Karpas-422 (cell line): Measurements from ENCODE around the gene ADGRV1. TPM values are rescaled to one million over a fixed set of nuclear protein-coding genes. Genes with fewer than 3 reads are reported as not detected.
"Not testable (repeated sequence)": the region's sequence is repeated elsewhere in the genome, so short reads cannot be mapped to it uniquely, and the experiment has no call there.

Experiments
- DNase-seq: peaks from one replicate; pipeline ENCODE4 v3.0.0-alpha.2; 2015
- H2AFZ ChIP-seq: fragments of 200-600 bp; sonication (generic); 2 replicates; pipeline ENCODE4 v1.6.1; 2014; ENCODE audit warnings: antibody characterized with exemption, low read length, mixed read lengths
- H3K27ac ChIP-seq: fragments of 200-600 bp; sonication (generic); 2 replicates; pipeline ENCODE4 v1.5.1; 2014; ENCODE audit warnings: mild to moderate bottlenecking, low read length, moderate library complexity
- H3K27me3 ChIP-seq: fragments of 200-600 bp; sonication (generic); 2 replicates; pipeline ENCODE4 v1.6.1; 2014; ENCODE audit warnings: low read length, mixed read lengths
- H3K36me3 ChIP-seq: fragments of 200-600 bp; sonication (generic); 2 replicates; pipeline ENCODE4 v1.6.1; 2014; ENCODE audit warnings: low read length, mixed read lengths; ENCODE audit not compliant: insufficient read depth
- H3K4me1 ChIP-seq: fragments of 200-600 bp; sonication (generic); 2 replicates; pipeline ENCODE4 v1.6.1; 2014; ENCODE audit warnings: mild to moderate bottlenecking, low read length, mixed read lengths
- H3K4me2 ChIP-seq: fragments of 200-600 bp; sonication (generic); 2 replicates; pipeline ENCODE4 v1.6.1; 2014; ENCODE audit warnings: low read length, low read depth, mild to moderate bottlenecking; ENCODE audit not compliant: poor library complexity, severe bottlenecking
- H3K4me3 ChIP-seq: fragments of 200-600 bp; sonication (generic); 2 replicates; pipeline ENCODE4 v1.5.1; 2014; ENCODE audit warnings: mild to moderate bottlenecking, antibody characterized with exemption, low read length, mixed read lengths
- H3K79me2 ChIP-seq: fragments of 200-600 bp; sonication (generic); 2 replicates; pipeline ENCODE4 v1.6.1; 2014; ENCODE audit warnings: mild to moderate bottlenecking, low read length, mixed read lengths
- H3K9ac ChIP-seq: fragments of 200-600 bp; sonication (generic); 2 replicates; pipeline ENCODE4 v1.6.0; 2014; ENCODE audit warnings: low read length
- H3K9me2 ChIP-seq: fragments of 200-600 bp; sonication (generic), shearing (Covaris generic); replicated peaks from 2 replicates; pipeline ENCODE4 v1.6.0; 2014; ENCODE audit warnings: mild to moderate bottlenecking, low read length, moderate library complexity; ENCODE audit not compliant: insufficient read depth
- H3K9me3 ChIP-seq: fragments of 300-700, 200-600 bp; sonication (generic); 2 replicates; pipeline ENCODE4 v1.6.1; 2014; ENCODE audit warnings: low read length, mixed read lengths
- H4K20me1 ChIP-seq: fragments of 200-600 bp; sonication (generic); 2 replicates; pipeline ENCODE4 v1.6.1; 2014; ENCODE audit warnings: mild to moderate bottlenecking, antibody characterized with exemption, low read length, low read depth; ENCODE audit not compliant: insufficient read depth
- total RNA-seq: library from RNA; depleted of rRNA; stranded (reverse); fragments of >200 nt; shearing (Covaris generic); gene quantifications from 2 replicates; pipeline ENCODE4 v1.2.3, GENCODE V29; 2014; ENCODE audit warnings: low replicate concordance

The ADGRV1 gene
- total RNA-seq, 1 experiment from 2014 or later = not detected

DNA sequence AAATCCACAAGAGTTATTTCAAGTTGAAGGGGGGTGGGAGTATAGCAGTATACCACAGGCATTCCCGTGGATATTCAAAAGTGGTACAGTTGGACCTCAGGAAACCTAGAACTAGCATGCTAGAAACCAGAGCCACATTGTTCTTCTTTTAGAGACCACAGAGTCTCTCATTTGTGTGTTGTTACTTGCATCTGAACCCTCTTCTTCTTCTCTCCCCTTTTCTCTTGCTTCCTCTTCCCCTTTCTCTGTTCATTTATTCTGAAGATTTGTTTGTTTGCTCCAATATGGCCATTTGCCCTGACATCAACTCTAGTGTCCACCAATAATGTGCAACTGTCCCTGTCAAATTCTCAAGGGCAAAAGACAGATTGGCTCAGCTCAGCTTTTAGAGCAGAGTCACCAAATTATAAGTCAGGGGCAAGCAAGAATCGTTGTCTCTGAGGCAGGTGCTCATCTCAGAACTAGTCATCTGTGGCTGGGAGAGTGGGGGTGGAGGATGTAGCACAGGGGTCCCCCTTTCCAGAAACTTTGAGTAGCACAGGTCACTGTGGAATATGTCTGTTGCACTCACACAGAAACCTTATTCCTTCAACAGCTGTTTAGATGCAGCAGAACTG is 503.5 kb downstream of the ADGRV1 start:
- H3K36me3 ChIP-seq = no peaks in the 10 kb centered on the region
- no peak overlapping the region for H3K4me3 ChIP-seq
- H3K9ac ChIP-seq = no peak overlapping the region
- DNase-seq = no peak
- no peaks in the 10 kb centered on the region for H3K9me3 ChIP-seq
- no peak overlapping the region for H2AFZ ChIP-seq
- no peak overlapping the region for H3K27ac ChIP-seq
- no peak overlapping the region for H3K4me2 ChIP-seq
- no peaks in the 10 kb centered on the region for H3K9me2 ChIP-seq
- no peaks in the 10 kb centered on the region for H3K79me2 ChIP-seq
- H3K4me1 ChIP-seq = no peaks in the 10 kb centered on the region
- no peaks in the 10 kb centered on the region for H3K27me3 ChIP-seq
- no peaks in the 10 kb centered on the region for H4K20me1 ChIP-seq

DNA sequence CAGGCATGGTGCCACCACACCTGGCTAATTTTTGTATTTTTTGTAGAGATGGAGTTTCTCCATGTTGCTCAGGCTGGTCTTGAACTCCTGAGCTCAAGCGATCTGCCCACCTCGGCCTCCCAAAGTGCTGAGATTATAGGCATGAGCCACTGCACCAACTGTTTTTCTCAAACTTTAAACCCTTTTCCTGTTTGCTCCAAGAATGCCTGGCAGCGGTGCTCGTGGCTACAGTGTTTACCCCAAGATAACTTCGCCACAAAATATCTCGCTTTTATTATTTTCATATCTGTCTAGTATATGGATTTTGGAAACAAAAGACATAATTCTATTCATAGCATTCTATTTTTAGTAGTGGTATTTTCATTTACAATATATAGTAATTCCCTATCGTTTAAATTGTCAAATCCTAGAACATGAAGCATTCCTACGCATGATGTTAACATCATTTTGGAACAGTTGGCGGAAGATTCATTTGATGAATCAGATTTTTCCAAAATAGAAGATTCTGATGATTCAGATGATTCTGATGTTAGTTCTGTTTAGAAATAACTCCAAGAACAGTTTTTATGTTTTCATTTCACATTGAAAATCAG is 504.6 kb downstream of the ADGRV1 start:
- DNase-seq, H2AFZ ChIP-seq, H3K4me2 ChIP-seq, H4K20me1 ChIP-seq, H3K79me2 ChIP-seq, H3K36me3 ChIP-seq, H3K27me3 ChIP-seq, H3K9ac ChIP-seq, H3K4me3 ChIP-seq, H3K4me1 ChIP-seq, H3K9me3 ChIP-seq, H3K9me2 ChIP-seq, H3K27ac ChIP-seq: not testable (repeated sequence)

DNA sequence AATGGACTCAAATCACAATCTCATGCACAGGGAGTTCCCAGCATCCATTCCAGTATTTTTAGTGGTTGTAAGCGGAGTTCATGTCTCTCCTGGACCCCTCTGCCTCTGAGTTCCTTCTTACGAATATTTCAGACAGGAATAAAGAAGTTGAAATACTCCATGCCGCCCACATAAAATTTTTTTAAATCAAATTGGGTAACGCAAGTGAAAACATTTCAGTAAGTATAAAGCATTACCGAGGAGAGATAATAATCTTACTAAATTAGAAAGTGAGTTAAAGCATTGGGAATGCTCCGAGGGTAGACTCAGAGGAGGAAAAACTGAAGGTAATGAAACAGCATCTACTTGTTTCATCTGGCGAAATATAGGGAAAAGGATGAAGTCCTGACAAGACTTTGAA is 506.9 kb downstream of the ADGRV1 start:
- no peak overlapping the region for H3K4me2 ChIP-seq
- no peaks in the 10 kb centered on the region for H3K4me1 ChIP-seq
- H4K20me1 ChIP-seq = no peaks in the 10 kb centered on the region
- no peak overlapping the region for H3K9ac ChIP-seq
- H3K27me3 ChIP-seq = no peaks in the 10 kb centered on the region
- H3K9me3 ChIP-seq = no peaks in the 10 kb centered on the region
- no peak for DNase-seq
- no peaks in the 10 kb centered on the region for H3K36me3 ChIP-seq
- H3K9me2 ChIP-seq = no peaks in the 10 kb centered on the region
- H2AFZ ChIP-seq = no peak overlapping the region
- H3K4me3 ChIP-seq = no peak overlapping the region
- H3K79me2 ChIP-seq = no peaks in the 10 kb centered on the region
- no peak overlapping the region for H3K27ac ChIP-seq

DNA sequence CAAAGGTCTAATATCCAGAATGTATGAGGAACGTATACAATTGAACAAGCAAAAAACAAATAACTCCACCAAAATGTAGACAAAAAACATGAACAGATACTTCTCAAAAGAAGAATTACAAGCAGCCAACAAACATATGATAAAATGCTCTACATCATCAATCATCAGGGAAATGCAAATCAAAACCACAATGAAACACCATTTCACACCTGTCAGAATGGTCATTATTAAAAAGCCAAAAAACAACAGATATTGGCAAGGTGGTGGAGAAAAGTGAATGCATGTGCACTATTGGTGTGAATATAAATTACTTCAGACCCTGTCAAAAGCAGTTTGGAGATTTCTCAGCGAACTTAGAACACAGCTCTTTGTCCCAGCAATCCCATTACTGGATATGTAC is 510.8 kb downstream of the ADGRV1 start:
- Histone ChIP-seq H3K36me3 (no peaks in the 10 kb centered on the region), H2AFZ (no peak overlapping the region)

DNA sequence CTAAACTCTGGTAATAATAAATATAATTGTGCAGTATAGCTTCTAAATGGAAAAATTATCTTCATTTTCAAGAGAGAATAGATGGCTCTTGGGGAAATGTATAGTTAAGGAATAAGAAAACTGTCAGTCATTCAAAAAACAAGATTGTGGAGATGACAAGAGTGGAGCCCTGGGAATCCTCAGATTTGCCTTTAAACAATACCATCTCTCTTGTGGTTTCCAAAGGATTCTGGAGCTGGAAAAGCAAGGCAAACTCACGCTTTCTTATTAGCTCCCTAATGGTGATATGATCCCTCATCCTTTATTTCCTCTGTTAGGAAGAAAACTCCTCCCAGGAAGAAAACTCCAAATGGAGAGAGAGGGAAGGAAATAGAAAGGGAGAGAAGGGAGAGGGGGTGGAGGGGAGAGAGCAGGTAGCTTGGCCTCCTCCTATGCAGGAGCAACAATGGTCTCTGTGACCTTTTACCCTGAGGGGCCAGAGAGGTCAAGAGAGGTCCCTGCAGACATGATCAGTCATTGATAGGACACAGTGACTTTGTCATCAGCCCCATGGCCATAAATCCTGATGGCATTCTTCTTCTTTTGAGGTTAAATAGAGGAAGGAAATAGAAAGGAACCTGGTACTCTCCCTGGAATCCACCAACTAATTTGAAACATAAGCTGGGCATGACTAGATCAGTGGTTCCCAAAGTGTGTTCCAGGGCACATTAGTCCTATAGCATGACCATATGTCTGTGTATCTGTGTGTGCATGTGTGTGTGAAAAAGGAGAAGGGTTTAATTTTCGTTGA is 512.4 kb downstream of the ADGRV1 start:
- no peak overlapping the region for H3K4me3 ChIP-seq

More for the DNA sequence above, 510.8 kb downstream of the ADGRV1 start:
- no peak overlapping the region for H3K9ac ChIP-seq
- H4K20me1 ChIP-seq = no peaks in the 10 kb centered on the region
- H3K79me2 ChIP-seq = no peaks in the 10 kb centered on the region
- H3K9me2 ChIP-seq = no peaks in the 10 kb centered on the region
- no peak overlapping the region for H3K27ac ChIP-seq
- no peaks in the 10 kb centered on the region for H3K4me1 ChIP-seq
- H3K9me3 ChIP-seq = no peaks in the 10 kb centered on the region
- H3K27me3 ChIP-seq = no peaks in the 10 kb centered on the region
- H3K4me3 ChIP-seq = no peak overlapping the region
- H3K4me2 ChIP-seq = no peak overlapping the region
- DNase-seq = no peak

DNA sequence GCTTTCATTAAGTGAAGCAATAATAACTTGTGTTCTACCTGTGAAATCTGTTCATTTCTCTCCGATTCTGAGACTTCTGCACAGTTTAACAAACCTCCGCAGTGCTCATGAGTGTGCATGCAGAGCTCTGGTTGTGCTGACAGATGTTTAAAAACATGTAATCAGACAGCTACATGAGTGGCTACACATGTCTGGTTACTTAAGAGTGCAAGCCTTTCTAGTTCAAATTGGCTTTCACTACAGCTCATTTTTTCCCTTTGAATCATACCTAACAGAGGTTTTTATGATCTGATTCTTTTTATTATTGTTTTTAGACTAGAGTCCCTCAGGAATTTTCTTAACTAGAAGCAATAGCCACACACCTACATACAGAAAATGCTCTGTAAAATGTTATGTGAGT is 514.3 kb downstream of the ADGRV1 start:
- Histone ChIP-seq H3K9me3 (no peaks in the 10 kb centered on the region), H3K36me3 (no peaks in the 10 kb centered on the region), H3K79me2 (no peaks in the 10 kb centered on the region), H3K4me3 (no peak overlapping the region), H4K20me1 (no peaks in the 10 kb centered on the region), H3K9ac (no peak overlapping the region), H3K27me3 (no peaks in the 10 kb centered on the region), H3K4me1 (no peaks in the 10 kb centered on the region), H3K9me2 (no peaks in the 10 kb centered on the region), H2AFZ (no peak overlapping the region), H3K4me2 (no peak overlapping the region), H3K27ac (no peak overlapping the region)
- no peak for DNase-seq

More for the DNA sequence above, 512.4 kb downstream of the ADGRV1 start:
- Histone ChIP-seq H3K27ac (no peak overlapping the region), H3K4me2 (no peak overlapping the region), H3K4me1 (no peaks in the 10 kb centered on the region), H3K9ac (no peak overlapping the region), H3K9me3 (no peaks in the 10 kb centered on the region), H3K27me3 (no peaks in the 10 kb centered on the region), H2AFZ (no peak overlapping the region), H4K20me1 (no peaks in the 10 kb centered on the region), H3K9me2 (no peaks in the 10 kb centered on the region), H3K79me2 (no peaks in the 10 kb centered on the region), H3K36me3 (no peaks in the 10 kb centered on the region)
- DNase-seq = no peak

DNA sequence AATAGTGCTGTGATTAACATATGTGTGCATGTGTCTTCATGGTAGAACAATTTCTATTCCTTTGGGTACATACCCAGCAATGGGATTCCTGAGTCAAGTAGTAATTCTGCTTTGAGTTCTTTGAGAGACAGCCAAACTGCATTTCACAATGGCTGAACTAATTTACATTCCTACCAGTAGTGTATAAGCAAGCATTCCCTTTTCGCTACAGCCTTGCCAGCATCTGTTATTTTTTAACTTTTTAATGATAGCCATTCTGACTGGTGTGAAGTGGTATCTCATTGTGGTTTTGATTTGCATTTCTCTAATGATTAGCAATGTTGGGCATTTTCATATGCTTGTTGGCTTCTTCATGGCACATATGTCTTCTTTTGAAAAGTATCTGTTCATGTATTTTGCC is 516.0 kb downstream of the ADGRV1 start:
- H2AFZ ChIP-seq = no peak overlapping the region
- H3K9me3 ChIP-seq = no peaks in the 10 kb centered on the region
- H3K9me2 ChIP-seq = no peaks in the 10 kb centered on the region
- no peaks in the 10 kb centered on the region for H4K20me1 ChIP-seq
- no peak overlapping the region for H3K4me3 ChIP-seq
- no peaks in the 10 kb centered on the region for H3K36me3 ChIP-seq
- H3K4me1 ChIP-seq = no peaks in the 10 kb centered on the region
- no peak overlapping the region for H3K27ac ChIP-seq
- H3K79me2 ChIP-seq = no peaks in the 10 kb centered on the region
- no peak for DNase-seq
- H3K27me3 ChIP-seq = no peaks in the 10 kb centered on the region
- no peak overlapping the region for H3K9ac ChIP-seq
- H3K4me2 ChIP-seq = no peak overlapping the region

DNA sequence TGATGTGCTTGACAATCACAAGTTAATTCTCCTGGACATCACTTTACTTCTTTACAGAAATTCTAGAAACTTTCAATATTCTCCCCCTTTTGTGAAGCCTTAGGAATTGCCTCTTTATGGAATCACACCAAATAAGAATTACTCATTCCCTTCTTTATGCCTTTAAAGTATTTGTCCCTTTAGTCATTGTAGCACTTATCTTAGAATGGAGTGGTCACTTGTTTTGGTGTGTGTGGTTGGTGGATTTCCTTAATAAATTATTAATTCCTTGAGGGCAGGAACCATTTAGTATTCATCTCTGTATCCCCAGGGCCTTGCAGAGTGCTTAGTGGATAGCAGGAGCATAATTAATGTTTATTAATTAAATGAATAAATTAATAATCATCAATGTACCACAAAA is 517.5 kb downstream of the ADGRV1 start:
- H3K9me3 ChIP-seq = no peaks in the 10 kb centered on the region

More for the DNA sequence above, 517.5 kb downstream of the ADGRV1 start:
- Histone ChIP-seq H2AFZ (no peak overlapping the region), H4K20me1 (no peaks in the 10 kb centered on the region), H3K4me1 (no peaks in the 10 kb centered on the region), H3K4me3 (no peak overlapping the region), H3K9ac (no peak overlapping the region), H3K4me2 (no peak overlapping the region), H3K27me3 (no peaks in the 10 kb centered on the region), H3K36me3 (no peaks in the 10 kb centered on the region), H3K9me2 (no peaks in the 10 kb centered on the region), H3K27ac (no peak overlapping the region), H3K79me2 (no peaks in the 10 kb centered on the region)
- no peak for DNase-seq
